SK-N-SH treated with all-trans-retinoic acid at 6 μM for 48 hours (cell line): Measurements from ENCODE around the gene SH3BGRL.

Experiments used
- ATAC-seq: fragments of 200-7000 bp; cut with Tn5 transposase; 3 replicates; pipeline ENCODE4 v1.9.1; 2020; ENCODE audit warnings: mild to moderate bottlenecking, moderate library complexity
- ARNTL ChIP-seq: fragments of 450-650 bp; formaldehyde crosslinking; IDR thresholded peaks from 2 replicates; pipeline ENCODE4 v1.5.0; 2020; ENCODE audit warnings: low read depth, mild to moderate bottlenecking, moderate library complexity, borderline replicate concordance
- BACH2 ChIP-seq: fragments of 250-450 bp; sonication (Bioruptor Pico); IDR thresholded peaks from 2 replicates; pipeline ENCODE4 v1.9.0; 2021; ENCODE audit warnings: mild to moderate bottlenecking, borderline replicate concordance
- CSDC2 ChIP-seq: fragments of 250-450 bp; sonication (Bioruptor Pico); IDR thresholded peaks from 2 replicates; pipeline ENCODE4 v1.5.0; 2020; ENCODE audit warnings: mild to moderate bottlenecking, moderate library complexity
- ESRRG ChIP-seq: fragments of 250-450 bp; sonication (Bioruptor Pico); IDR thresholded peaks from 2 replicates; pipeline ENCODE4 v1.6.1; 2021; ENCODE audit warnings: mild to moderate bottlenecking
- ISL1 ChIP-seq: fragments of 250-450 bp; sonication (Bioruptor Pico); IDR thresholded peaks from 2 replicates; pipeline ENCODE4 v2.1.2; 2022; ENCODE audit warnings: mild to moderate bottlenecking, moderate library complexity
- PATZ1 ChIP-seq: fragments of 250-450 bp; sonication (Bioruptor Pico); IDR thresholded peaks from 2 replicates; pipeline ENCODE4 v1.8.0; 2020; ENCODE audit warnings: mild to moderate bottlenecking, moderate library complexity, borderline replicate concordance
- POU6F1 ChIP-seq: fragments of 250-450 bp; sonication (Bioruptor Pico); IDR thresholded peaks from 2 replicates; pipeline ENCODE4 v1.8.0; 2021; ENCODE audit warnings: low read depth, mild to moderate bottlenecking, moderate library complexity, borderline replicate concordance
- PPARA ChIP-seq: fragments of 250-450 bp; sonication (Bioruptor Pico); IDR thresholded peaks from 2 replicates; pipeline ENCODE4 v1.5.0; 2020; ENCODE audit warnings: mild to moderate bottlenecking, borderline replicate concordance
- RARB ChIP-seq: fragments of 250-450 bp; sonication (Bioruptor Pico); IDR thresholded peaks from 2 replicates; pipeline ENCODE4 v1.8.0; 2021; ENCODE audit warnings: mild to moderate bottlenecking, moderate library complexity
- SNAI2 ChIP-seq: fragments of 250-450 bp; sonication (Bioruptor Pico); IDR thresholded peaks from 2 replicates; pipeline ENCODE4 v1.5.0; 2020; ENCODE audit warnings: mild to moderate bottlenecking, moderate library complexity
- TCF4 ChIP-seq: fragments of 250-450 bp; sonication (Bioruptor Pico); IDR thresholded peaks from 2 replicates; pipeline ENCODE4 v1.8.0; 2021; ENCODE audit warnings: mild to moderate bottlenecking, moderate library complexity, borderline replicate concordance
- TOX ChIP-seq: fragments of 250-450 bp; sonication (Bioruptor Pico); IDR thresholded peaks from 2 replicates; pipeline ENCODE4 v1.8.0; 2021; ENCODE audit warnings: mild to moderate bottlenecking, moderate library complexity, borderline replicate concordance
- TSHZ2 ChIP-seq: fragments of 250-450 bp; sonication (Bioruptor Pico); IDR thresholded peaks from 2 replicates; pipeline ENCODE4 v1.5.0; 2020; ENCODE audit warnings: mild to moderate bottlenecking, moderate library complexity
- ZFP3 ChIP-seq: fragments of 250-450 bp; sonication (Bioruptor Pico); IDR thresholded peaks from 2 replicates; pipeline ENCODE4 v1.5.0; 2020; ENCODE audit warnings: mild to moderate bottlenecking, moderate library complexity
- ZFP30 ChIP-seq: fragments of 450-650 bp; formaldehyde crosslinking; IDR thresholded peaks from 2 replicates; pipeline ENCODE4 v1.5.0; 2022; ENCODE audit warnings: mild to moderate bottlenecking, moderate library complexity
- ZNF565 ChIP-seq: fragments of 450-650 bp; formaldehyde crosslinking; conservative IDR thresholded peaks from 2 replicates; pipeline ENCODE4 v1.5.0; 2020; ENCODE audit warnings: low read depth, mild to moderate bottlenecking, moderate library complexity
- ZNF70 ChIP-seq: fragments of 450-650 bp; formaldehyde crosslinking; IDR thresholded peaks from 2 replicates; pipeline ENCODE4 v1.5.0; 2020; ENCODE audit warnings: mild to moderate bottlenecking, moderate library complexity
- ZNF8 ChIP-seq: fragments of 450-650 bp; formaldehyde crosslinking; IDR thresholded peaks from 2 replicates; pipeline ENCODE4 v1.5.0; 2020; ENCODE audit warnings: mild to moderate bottlenecking, moderate library complexity
- TF ChIP-seq, protein P1 (sequence below): fragments of 250-450 bp; sonication (Bioruptor Pico); IDR thresholded peaks from 2 replicates; pipeline ENCODE4 v1.5.1; 2021; ENCODE audit warnings: mild to moderate bottlenecking, moderate library complexity
- TF ChIP-seq, protein P2 (sequence below): fragments of 250-450 bp; sonication (Bioruptor Pico); IDR thresholded peaks from 2 replicates; pipeline ENCODE4 v1.5.1; 2020; ENCODE audit warnings: low read depth, mild to moderate bottlenecking, moderate library complexity

SH3BGRL gene

DNA sequence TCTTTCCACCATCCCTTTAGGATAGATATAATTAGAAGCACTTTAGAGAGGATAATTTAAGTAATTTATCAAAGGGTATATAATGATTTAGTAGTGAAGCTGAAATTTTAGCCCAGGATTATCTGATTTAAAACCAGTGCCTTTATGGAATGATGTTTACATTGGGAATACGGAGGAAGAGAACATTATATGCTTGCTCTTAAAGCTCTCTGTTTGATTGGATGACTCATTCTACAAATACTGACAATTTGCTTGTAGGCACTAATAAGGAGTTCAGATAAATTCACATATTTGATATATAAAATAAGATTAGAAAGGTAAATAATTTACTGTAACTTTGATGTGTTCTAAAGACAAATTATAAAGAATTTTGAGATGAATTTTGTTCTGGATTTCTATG, 84.7 kb downstream of the SH3BGRL start:
- ATAC-seq: no peak
- TF ChIP-seq SNAI2 (CRISPR knock-in tag) (no peak), PATZ1 (CRISPR knock-in tag) (no peak), ZNF565 (CRISPR knock-in tag) (no peak), RARB (no peak), PPARA (CRISPR knock-in tag) (no peak), ISL1 (CRISPR knock-in tag) (no peak), ZFP3 (no peak), TCF4 (CRISPR knock-in tag) (no peak), ZNF70 (CRISPR knock-in tag) (no peak), TOX (no peak), ZFP30 (no peak), CSDC2 (CRISPR knock-in tag) (no peak), POU6F1 (CRISPR knock-in tag) (no peak)
- TF ChIP-seq, protein P1, sequence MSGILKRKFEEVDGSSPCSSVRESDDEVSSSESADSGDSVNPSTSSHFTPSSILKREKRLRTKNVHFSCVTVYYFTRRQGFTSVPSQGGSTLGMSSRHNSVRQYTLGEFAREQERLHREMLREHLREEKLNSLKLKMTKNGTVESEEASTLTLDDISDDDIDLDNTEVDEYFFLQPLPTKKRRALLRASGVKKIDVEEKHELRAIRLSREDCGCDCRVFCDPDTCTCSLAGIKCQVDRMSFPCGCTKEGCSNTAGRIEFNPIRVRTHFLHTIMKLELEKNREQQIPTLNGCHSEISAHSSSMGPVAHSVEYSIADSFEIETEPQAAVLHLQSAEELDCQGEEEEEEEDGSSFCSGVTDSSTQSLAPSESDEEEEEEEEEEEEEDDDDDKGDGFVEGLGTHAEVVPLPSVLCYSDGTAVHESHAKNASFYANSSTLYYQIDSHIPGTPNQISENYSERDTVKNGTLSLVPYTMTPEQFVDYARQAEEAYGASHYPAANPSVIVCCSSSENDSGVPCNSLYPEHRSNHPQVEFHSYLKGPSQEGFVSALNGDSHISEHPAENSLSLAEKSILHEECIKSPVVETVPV: no peak

- TF ChIP-seq RARB: no peak
- no peak for TF ChIP-seq BACH2
- TF ChIP-seq ZFP3: no peak
- TF ChIP-seq ZNF8 (CRISPR knock-in tag): no peak
- no peak for TF ChIP-seq ZNF70 (CRISPR knock-in tag)
- TF ChIP-seq, protein P2, sequence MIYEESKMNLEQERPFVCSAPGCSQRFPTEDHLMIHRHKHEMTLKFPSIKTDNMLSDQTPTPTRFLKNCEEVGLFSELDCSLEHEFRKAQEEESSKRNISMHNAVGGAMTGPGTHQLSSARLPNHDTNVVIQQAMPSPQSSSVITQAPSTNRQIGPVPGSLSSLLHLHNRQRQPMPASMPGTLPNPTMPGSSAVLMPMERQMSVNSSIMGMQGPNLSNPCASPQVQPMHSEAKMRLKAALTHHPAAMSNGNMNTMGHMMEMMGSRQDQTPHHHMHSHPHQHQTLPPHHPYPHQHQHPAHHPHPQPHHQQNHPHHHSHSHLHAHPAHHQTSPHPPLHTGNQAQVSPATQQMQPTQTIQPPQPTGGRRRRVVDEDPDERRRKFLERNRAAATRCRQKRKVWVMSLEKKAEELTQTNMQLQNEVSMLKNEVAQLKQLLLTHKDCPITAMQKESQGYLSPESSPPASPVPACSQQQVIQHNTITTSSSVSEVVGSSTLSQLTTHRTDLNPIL (CRISPR knock-in tag): no peak
- TF ChIP-seq ZFP30: no peak
- no peak for TF ChIP-seq ESRRG
- no peak for TF ChIP-seq POU6F1 (CRISPR knock-in tag)
- no peak for ATAC-seq
Measured at GRCh38 chrX:81291996-81292395, 90.1 kb downstream of the SH3BGRL start.

GRCh38 chrX:81294101-81294500, 92.2 kb downstream of the SH3BGRL start:
- ATAC-seq: no peak

More at GRCh38 chrX:81294101-81294500, 92.2 kb downstream of the SH3BGRL start:
- TF ChIP-seq ZNF565 (CRISPR knock-in tag) (no peak), BACH2 (no peak), ZFP3 (no peak), TCF4 (CRISPR knock-in tag) (no peak), PPARA (CRISPR knock-in tag) (no peak), ARNTL (no peak), POU6F1 (CRISPR knock-in tag) (no peak), RARB (no peak), ESRRG (no peak), TOX (no peak), CSDC2 (CRISPR knock-in tag) (no peak), TSHZ2 (CRISPR knock-in tag) (no peak), ZNF8 (CRISPR knock-in tag) (no peak)
- TF ChIP-seq, protein P1: no peak
- TF ChIP-seq, protein P2 (CRISPR knock-in tag): no peak
